Stimulated activated naive CD8-positive, alpha-beta T cell treated with anti-CD3 and anti-CD28 coated beads, Interleukin-15, amount 100 ng/mL, for 72 hours (primary cell): ENCODE data around the gene AMELX.
A peak's percentile ranks its signal among the peaks of the same experiment; 100 is the strongest.

Experiments used
- ATAC-seq: fragments of 150-1000 bp; cut with Tn5 transposase; 2 replicates; pipeline ENCODE4 v1.10.0; 2021; ENCODE audit warnings: mild to moderate bottlenecking, moderate library complexity
- DNase-seq, 2 donors: peaks; one replicate each; pipeline ENCODE4 v3.0.0; 2021 to 2022
- H3K27ac Mint-ChIP-seq, 2 donors: one replicate each; pipeline ENCODE4 v1.8.0; 2022; ENCODE audit warnings: mild to moderate bottlenecking in 2 of 2, mixed read lengths in 2 of 2, moderate library complexity in 2 of 2
- H3K27me3 Mint-ChIP-seq: one replicate; pipeline ENCODE4 v1.8.0; 2022; ENCODE audit warnings: mixed read lengths
- H3K4me1 Mint-ChIP-seq: one replicate; pipeline ENCODE4 v1.8.0; 2022; ENCODE audit warnings: mild to moderate bottlenecking, mixed read lengths
- H3K4me3 Mint-ChIP-seq, 2 donors: one replicate each; pipeline ENCODE4 v1.8.0; 2022; ENCODE audit warnings: mild to moderate bottlenecking in 2 of 2, mixed read lengths in 2 of 2, moderate library complexity in 1 of 2
- H3K9me3 Mint-ChIP-seq, 2 donors: one replicate each; pipeline ENCODE4 v1.8.0; 2022; ENCODE audit warnings: mixed read lengths in 2 of 2

The AMELX gene

GRCh38 chrX:11337292-11338009 lies 44.2 kb downstream of the AMELX start:
- DNase-seq, result no peak
- no peak overlapping the region for H3K4me3 Mint-ChIP-seq
- H3K27ac Mint-ChIP-seq, result no peak overlapping the region
- no peaks in the 10 kb centered on the region for H3K27me3 Mint-ChIP-seq
- H3K9me3 Mint-ChIP-seq, result no peaks in the 10 kb centered on the region
- no peaks in the 10 kb centered on the region for H3K4me1 Mint-ChIP-seq
- ATAC-seq, result no peak

- ATAC-seq, result no peak
- no peaks in the 10 kb centered on the region for H3K4me1 Mint-ChIP-seq
- H3K27me3 Mint-ChIP-seq, result no peaks in the 10 kb centered on the region
Observed at GRCh38 chrX:11341274-11342201, 48.3 kb downstream of the AMELX start.

GRCh38 chrX:11342673-11343072 lies 49.5 kb downstream of the AMELX start:
- ATAC-seq, result no peak
- Mint-ChIP-seq H3K4me1 (no peaks in the 10 kb centered on the region), H3K27ac (no peak overlapping the region), H3K9me3 (no peaks in the 10 kb centered on the region), H3K27me3 (no peaks in the 10 kb centered on the region), H3K4me3 (no peak overlapping the region)
- DNase-seq, result no peak

More at GRCh38 chrX:11341274-11342201, 48.3 kb downstream of the AMELX start:
- DNase-seq, result no peak
- Mint-ChIP-seq H3K9me3 (no peaks in the 10 kb centered on the region), H3K27ac (no peak overlapping the region), H3K4me3 (no peak overlapping the region)

GRCh38 chrX:11346121-11346682 lies 53.0 kb downstream of the AMELX start:
- H3K9me3 Mint-ChIP-seq, result no peaks in the 10 kb centered on the region
- ATAC-seq (no peak), DNase-seq (no peak)
- peak overlapping the region in 1 of 2 donors; percentile 51 for H3K27ac Mint-ChIP-seq
- H3K4me1 Mint-ChIP-seq, result no peaks in the 10 kb centered on the region
- H3K27me3 Mint-ChIP-seq, result no peaks in the 10 kb centered on the region
- H3K4me3 Mint-ChIP-seq, result no peak overlapping the region

GRCh38 chrX:11347300-11347699 lies 54.1 kb downstream of the AMELX start:
- Mint-ChIP-seq H3K4me3 (no peak overlapping the region), H3K9me3 (no peaks in the 10 kb centered on the region)
- ATAC-seq, result no peak

GRCh38 chrX:11349020-11349419 lies 55.8 kb downstream of the AMELX start:
- DNase-seq (no peak), ATAC-seq (no peak)
- H3K9me3 Mint-ChIP-seq, result no peaks in the 10 kb centered on the region
- no peak overlapping the region for H3K27ac Mint-ChIP-seq
- no peaks in the 10 kb centered on the region for H3K27me3 Mint-ChIP-seq
- H3K4me1 Mint-ChIP-seq, result no peaks in the 10 kb centered on the region
- H3K4me3 Mint-ChIP-seq, result no peak overlapping the region

More at GRCh38 chrX:11347300-11347699, 54.1 kb downstream of the AMELX start:
- Mint-ChIP-seq H3K4me1 (no peaks in the 10 kb centered on the region), H3K27me3 (no peaks in the 10 kb centered on the region), H3K27ac (no peak overlapping the region)
- no peak for DNase-seq

GRCh38 chrX:11349661-11350337 lies 56.6 kb downstream of the AMELX start:
- Mint-ChIP-seq H3K4me1 (no peaks in the 10 kb centered on the region), H3K4me3 (no peak overlapping the region), H3K27me3 (no peaks in the 10 kb centered on the region), H3K9me3 (no peaks in the 10 kb centered on the region), H3K27ac (no peak overlapping the region)
- ATAC-seq (no peak), DNase-seq (no peak)
